K562 treated with DMSO at 1 percent for 12 hours (cell line): ENCODE measurements around the gene MOCS3. TPM values are rescaled to one million over a fixed set of nuclear protein-coding genes. Genes with fewer than 3 reads are reported as not detected.

Source experiments
- total RNA-seq: library from RNA; unstranded; fragments of 300-600 nt; gene quantifications from 2 replicates; pipeline ENCODE4 v1.2.3, GENCODE V29; 2022; ENCODE audit not compliant: insufficient read depth

The MOCS3 gene, protein sequence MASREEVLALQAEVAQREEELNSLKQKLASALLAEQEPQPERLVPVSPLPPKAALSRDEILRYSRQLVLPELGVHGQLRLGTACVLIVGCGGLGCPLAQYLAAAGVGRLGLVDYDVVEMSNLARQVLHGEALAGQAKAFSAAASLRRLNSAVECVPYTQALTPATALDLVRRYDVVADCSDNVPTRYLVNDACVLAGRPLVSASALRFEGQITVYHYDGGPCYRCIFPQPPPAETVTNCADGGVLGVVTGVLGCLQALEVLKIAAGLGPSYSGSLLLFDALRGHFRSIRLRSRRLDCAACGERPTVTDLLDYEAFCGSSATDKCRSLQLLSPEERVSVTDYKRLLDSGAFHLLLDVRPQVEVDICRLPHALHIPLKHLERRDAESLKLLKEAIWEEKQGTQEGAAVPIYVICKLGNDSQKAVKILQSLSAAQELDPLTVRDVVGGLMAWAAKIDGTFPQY
- total RNA-seq, result 3.3 and 5.4 TPM in 2 replicates

GRCh38 chr20:50958615-50959542 is at the start of gene MOCS3:
Gene MOCS3 (plus strand): TSS chr20:50958818. CDS start chr20:50958843, 25 bp downstream.

GRCh38 chr20:50931306-50932015 is 27.2 kb upstream of the MOCS3 start, which contains the start of gene ADNP:
Gene ADNP (minus strand): TSS chr20:50931437. CDS start chr20:50903996, 27,441 bp downstream.

DNA sequence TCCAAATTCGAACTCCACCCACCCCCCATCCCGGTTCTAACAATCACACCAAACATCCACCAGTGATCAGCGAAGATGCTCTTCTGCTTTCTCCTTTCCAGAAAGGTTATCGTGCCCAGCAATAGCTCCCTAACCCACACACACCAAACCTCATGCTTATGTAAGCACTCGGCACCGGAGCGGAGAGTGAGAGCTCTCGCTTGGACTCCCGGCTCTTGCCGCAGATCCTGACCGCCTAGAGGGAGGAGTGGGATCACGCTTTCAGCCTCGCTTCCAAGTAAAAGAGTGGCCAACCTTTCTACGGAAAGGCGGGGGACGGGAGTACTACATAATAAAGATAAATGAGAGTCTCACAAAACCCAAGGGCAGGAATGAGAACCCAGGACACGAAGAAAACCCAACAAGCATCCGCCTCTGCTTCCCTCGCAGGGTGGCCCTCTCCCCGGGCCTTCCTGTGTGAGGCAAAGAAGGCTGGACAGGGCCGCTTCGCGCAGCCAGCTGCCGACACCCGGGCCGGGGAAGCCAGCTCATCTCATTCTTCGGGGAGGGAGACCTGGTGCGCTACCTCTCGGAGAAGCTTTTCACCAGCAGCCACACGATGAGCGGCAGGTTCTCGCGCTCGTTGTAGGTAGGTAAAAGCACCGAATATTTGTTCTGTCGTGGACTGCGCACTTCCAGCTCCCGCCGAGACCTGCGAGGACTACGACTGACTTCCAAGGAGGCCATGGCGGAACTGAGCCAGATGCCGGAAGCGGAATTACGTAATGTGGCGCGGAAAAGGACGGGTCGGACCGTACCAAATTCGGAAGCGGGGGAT is 612 bp upstream of the MOCS3 start, which contains the start of gene DPM1:
Gene DPM1 (minus strand): TSS at position 735 of the 817 bp plus-strand sequence. CDS start 9 bp downstream, at position 726.

Other genes starting within 250 kb of the MOCS3 start
- gene PARD6B, start 227.2 kb upstream of the MOCS3 start, total RNA-seq, result 1.1 and 3.2 TPM in 2 replicates
- 0.17 TPM in 1 of 2 replicates, not detected in the other for gene BCAS4, start 163.8 kb upstream of the MOCS3 start, total RNA-seq
- gene ADNP, start 27.4 kb upstream of the MOCS3 start, total RNA-seq, result 17.4 and 47.1 TPM in 2 replicates
- 43.6 and 62.0 TPM in 2 replicates for gene DPM1, start 286 bp upstream of the MOCS3 start, total RNA-seq
- 17.2 and 19.1 TPM in 2 replicates for gene KCNG1, start 64.3 kb downstream of the MOCS3 start, total RNA-seq